H1 (cell line): ENCODE measurements around the gene SLC11A1. TPM values are rescaled to one million over a fixed set of nuclear protein-coding genes. Genes with fewer than 3 reads are reported as not detected.

Experiments used
- CBX5 ChIP-seq: fragments of 300-800, 300-1000 bp; sonication (generic); IDR thresholded peaks from 2 replicates; pipeline ENCODE4 v1.7.1; 2016; ENCODE audit warnings: antibody characterized with exemption, low read length, low read depth
- FOSL1 ChIP-seq: IDR thresholded peaks from 2 replicates; pipeline ENCODE4 v1.6.1; 2011; ENCODE audit warnings: mild to moderate bottlenecking, low read depth, low read length, moderate library complexity; ENCODE audit not compliant: insufficient read depth
- polyA plus RNA-seq, 7 experiments: library from polyadenylated mRNA; depleted of rRNA in 3 of 7; stranded (reverse) in 5 of 7; unstranded in 2 of 7; fragments of >200 nt in 5 of 7; fragments of 200-250 nt in 2 of 7; gene quantifications; 1 replicate in 5 of 7; 2 replicates in 1 of 7; 4 replicates in 1 of 7; pipeline versions ENCODE4 v1.2.1 to v1.2.3, GENCODE V29; 2011 to 2013; ENCODE audit warnings: missing spikeins in 2 of 7, mixed read lengths in 2 of 7
- total RNA-seq: library from RNA; stranded (reverse); fragmentation: NEBNext Ultra II Directional; extraction: Animal tissue kit (Norgen Biotek cat#: 25700); gene quantifications from 2 replicates; pipeline ENCODE4 v1.2.1, GENCODE V29; 2021

SLC11A1 gene
- total and polyA plus RNA-seq, 2 of the 8 experiments (the other 6 are each of a cell fraction or from before 2014, with no cell fraction given), result 0.20 to 0.43 TPM

GRCh38 chr2:218345491-218346236 lies 36.4 kb upstream of the SLC11A1 start (continued):
- no peak for TF ChIP-seq CBX5
- TF ChIP-seq FOSL1, result no peak
